Body of pancreas (tissue), 4 donors: ENCODE measurements around the gene CHIT1.

Experiments
- CTCF ChIP-seq, 7 experiments: fragments of 450-650 bp in 4 of 7; fragments of 200-600 bp in 3 of 7; sonication (generic) in 3 of 7; IDR thresholded peaks; one replicate each; pipeline ENCODE4 v1.5.1; 2016 to 2019; ENCODE audit warnings: antibody characterized with exemption in 7 of 7
- POLR2A ChIP-seq, 3 donors: fragments of 450-650 bp; IDR thresholded peaks; one replicate each; pipeline ENCODE4 v1.6.1; 2016; ENCODE audit warnings: antibody characterized with exemption in 3 of 3, mild to moderate bottlenecking in 2 of 3

GRCh38 chr1:203199816-203200571, 29.5 kb downstream of the CHIT1 start:
- TF ChIP-seq POLR2A (IDR thresholded peaks at IDR 0.05), result no peak
- TF ChIP-seq CTCF (IDR thresholded peaks at IDR 0.05), result no peak
